ENCODE data around the gene HCN2.
A peak's percentile ranks its signal among the peaks of the same experiment; 100 is the strongest.
"Not testable (repeated sequence)": the region's sequence is repeated elsewhere in the genome, so short reads cannot be mapped to it uniquely, and the experiment has no call there.

The HCN2 gene

GRCh38 chr19:617551-618246 lies 28.0 kb downstream of the HCN2 start:
- no peak for DNase-seq

GRCh38 chr19:618247-618619 lies 28.6 kb downstream of the HCN2 start:
- no peak for DNase-seq

- no peak for DNase-seq
Observed at GRCh38 chr19:618674-619285, 29.1 kb downstream of the HCN2 start.

- DNase-seq = no peak
Observed at GRCh38 chr19:619286-620002, 29.8 kb downstream of the HCN2 start.

- DNase-seq = no peak
Observed at GRCh38 chr19:620166-620862, 30.6 kb downstream of the HCN2 start.

GRCh38 chr19:621191-621590 lies 31.5 kb downstream of the HCN2 start:
- DNase-seq = not testable (repeated sequence)

- DNase-seq = no peak
Observed at GRCh38 chr19:621819-622218, 32.1 kb downstream of the HCN2 start.

- DNase-seq = no peak
Observed at GRCh38 chr19:622666-623065, 33.0 kb downstream of the HCN2 start.

- DNase-seq = no peak
Observed at GRCh38 chr19:623175-623916, 33.7 kb downstream of the HCN2 start.

GRCh38 chr19:623974-624373 lies 34.3 kb downstream of the HCN2 start:
- DNase-seq = peak in 3 of 58 donors; percentile 13 to 50 (median 18)

GRCh38 chr19:624433-625109 lies 34.9 kb downstream of the HCN2 start:
- DNase-seq = no peak

- DNase-seq = no peak
Observed at GRCh38 chr19:625257-625656, 35.6 kb downstream of the HCN2 start.

GRCh38 chr19:626566-626965 lies 36.9 kb downstream of the HCN2 start:
- DNase-seq = not testable (repeated sequence)

- peak in 1 of 58 donors; percentile 5 for DNase-seq
Observed at GRCh38 chr19:628168-628567, 38.5 kb downstream of the HCN2 start.

GRCh38 chr19:629515-629914 lies 39.8 kb downstream of the HCN2 start:
- not testable (repeated sequence) for DNase-seq

GRCh38 chr19:629961-630714 lies 40.5 kb downstream of the HCN2 start:
- DNase-seq = peak in 1 of 58 donors; percentile 15

- no peak for DNase-seq
Observed at GRCh38 chr19:632579-633067, 42.9 kb downstream of the HCN2 start.

- DNase-seq = peak; percentile 78 to 98 (median 94)
Observed at GRCh38 chr19:633068-633785, 43.5 kb downstream of the HCN2 start, which contains the start of gene POLRMT. Gene POLRMT, minus strand, starts transcription at chr19:633537. Its CDS starts 25 bp downstream, at chr19:633512.

Data from anterior cingulate cortex (tissue), 58 donors.